Sciatic nerve (tissue), 2 donors: ENCODE results near the gene MAP3K1. TPM values are rescaled to one million over a fixed set of nuclear protein-coding genes. Genes with fewer than 3 reads are reported as not detected.

Experiments
- ATAC-seq: fragments of 200-7000 bp; cut with Tn5 transposase; one replicate; pipeline ENCODE4 v1.9.1; 2020; ENCODE audit warnings: mild to moderate bottlenecking, moderate library complexity
- DNase-seq: peaks from one replicate; pipeline ENCODE4 v3.0.0-alpha.2; 2020; ENCODE audit warnings: low spot score
- intact Hi-C: fragments of 100-400 bp; cut with DNase I; formaldehyde crosslinking; loops from one replicate; pipeline ENCODE4 v1.14.2; 2022
- total RNA-seq: library from RNA; stranded (reverse); fragmentation: NEBNext Ultra II Directional; extraction: Animal tissue kit (Norgen Biotek cat#: 25700); gene quantifications from one replicate; pipeline ENCODE4 v1.2.1, GENCODE V29; 2021
- donor health status: DM: no; HTN: no; CAD: no.
- donor health status: DM: no; HTN: no; CAD: no.

MAP3K1 gene
- total RNA-seq, 1 donor from 2014 or later, result 28.4 TPM

- intact Hi-C loops, result no loop called here
- no peak for DNase-seq
- ATAC-seq, result no peak
Measured at GRCh38 chr5:56941981-56942380, 126.6 kb downstream of the MAP3K1 start.

Other genes with a start within 250 kb of the MAP3K1 start
- gene SETD9, start 94.0 kb downstream of the MAP3K1 start, total RNA-seq, result 8.2 TPM
- gene MIER3, start 136.6 kb downstream of the MAP3K1 start, total RNA-seq, result 34.1 TPM